GM18951 (cell line): ENCODE results near the gene MAGI1.

Source experiments
- POLR2A ChIP-seq: IDR thresholded peaks from 4 replicates; pipeline ENCODE4 v1.6.1; 2011; ENCODE audit warnings: mild to moderate bottlenecking; ENCODE audit not compliant: insufficient read length, insufficient read depth; ENCODE audit errors: extremely low read depth
- in situ Hi-C: fragments of 300-500 bp; cut with MboI; formaldehyde crosslinking; loops from one replicate; pipeline ENCODE4 v1.12.0; 2022; ENCODE audit warnings: low sequenced_read_pairs, mixed read lengths, inconsistent platforms; ENCODE audit not compliant: unreplicated experiment

MAGI1 gene

DNA sequence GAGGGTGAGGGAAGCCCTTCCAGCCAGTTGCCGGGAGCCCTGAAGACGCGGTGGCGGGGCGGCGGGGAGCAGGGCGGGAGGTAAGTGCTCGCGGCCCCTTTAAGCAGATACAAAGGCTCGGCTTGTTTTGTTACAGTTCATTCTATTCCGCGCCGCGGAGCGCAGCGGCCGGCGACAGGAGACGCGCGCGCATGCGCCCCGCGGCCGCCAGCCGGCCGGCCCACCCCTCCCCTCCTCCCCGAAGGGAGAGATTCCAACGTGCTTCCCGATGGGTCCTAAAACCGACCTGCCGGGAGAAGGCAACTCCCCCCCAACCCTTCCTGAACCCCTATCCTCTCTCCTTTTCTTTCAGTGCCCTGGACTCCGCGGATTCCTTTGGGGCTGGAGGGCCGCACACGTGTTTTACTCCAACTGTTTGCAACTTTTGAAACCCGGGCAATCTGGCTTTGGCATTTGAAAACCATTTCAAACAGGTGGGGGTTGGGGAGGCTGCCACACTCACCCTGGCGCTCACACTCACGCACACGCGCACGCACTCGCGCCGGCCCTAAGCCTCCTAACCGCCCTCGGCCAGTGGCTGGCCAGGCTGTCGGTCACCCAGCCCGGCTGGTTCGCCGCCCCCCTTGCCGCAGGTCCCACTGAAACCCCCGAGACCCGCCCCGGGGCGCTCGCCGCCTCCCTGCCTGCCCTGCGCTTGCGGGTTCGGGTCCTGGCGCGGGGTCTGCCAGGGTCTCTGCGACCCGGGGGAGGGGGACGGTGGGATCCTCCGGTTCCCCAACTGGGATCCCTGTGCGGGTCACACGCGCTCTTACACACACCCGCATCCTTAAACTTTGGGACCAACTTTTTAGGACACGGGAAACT, at the start of gene MAGI1:
Gene MAGI1 (minus strand): TSS at position 193 of the 864 bp plus-strand sequence. CDS start 610 bp downstream, outside the sequence.
- in situ Hi-C loops: no loop called here
- no peak for TF ChIP-seq POLR2A

DNA sequence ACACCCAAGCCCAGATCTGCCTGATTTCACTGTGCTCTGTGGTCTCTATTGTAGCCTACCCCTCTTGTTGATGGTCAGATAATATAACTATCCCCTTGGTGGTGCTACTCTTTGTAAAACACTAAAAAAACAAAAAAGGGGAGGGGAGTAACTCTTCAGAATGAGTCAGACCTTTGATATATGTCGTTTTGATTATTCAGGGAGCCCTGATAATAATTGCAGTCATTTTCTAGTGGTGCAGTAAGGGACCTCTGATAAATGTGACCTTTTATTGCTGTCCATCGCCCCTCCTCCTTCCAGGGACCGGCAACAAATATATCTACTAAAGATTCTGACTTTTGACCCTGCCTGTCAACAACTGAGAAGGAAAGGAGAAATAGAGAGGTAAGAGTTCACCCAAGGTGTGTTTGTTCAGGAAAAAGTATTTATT, 45.1 kb upstream of the MAGI1 start:
- in situ Hi-C loops: no loop called here
- TF ChIP-seq POLR2A: no peak

DNA sequence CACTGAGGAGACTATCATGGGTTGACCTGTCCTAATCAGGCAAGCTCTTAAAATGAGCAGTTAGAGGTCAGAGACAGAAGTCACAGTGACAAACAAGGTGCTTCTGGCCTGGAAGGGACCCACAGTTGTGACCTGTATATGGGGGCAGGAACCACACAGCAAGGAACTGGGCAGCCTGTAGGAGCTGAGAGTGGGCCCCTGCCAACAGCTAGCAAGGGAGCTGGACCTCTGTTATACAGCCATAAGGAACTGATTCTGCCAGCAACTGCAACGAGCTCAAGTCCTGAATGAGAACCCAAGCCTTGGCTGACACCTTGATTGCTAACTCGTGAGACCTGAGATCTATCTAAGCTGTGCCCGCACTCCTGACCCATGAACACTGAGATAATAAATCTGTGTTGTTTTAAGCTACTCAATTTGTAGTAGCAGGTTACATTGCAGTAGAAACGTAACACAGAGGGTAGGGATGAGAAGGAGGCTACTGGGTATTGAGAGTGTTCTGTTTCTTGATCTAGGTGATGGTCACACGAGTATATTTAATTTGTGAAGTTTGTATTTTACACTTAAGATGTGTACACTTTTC, 44.5 kb upstream of the MAGI1 start:
- in situ Hi-C loops: no loop called here
- TF ChIP-seq POLR2A: no peak

DNA sequence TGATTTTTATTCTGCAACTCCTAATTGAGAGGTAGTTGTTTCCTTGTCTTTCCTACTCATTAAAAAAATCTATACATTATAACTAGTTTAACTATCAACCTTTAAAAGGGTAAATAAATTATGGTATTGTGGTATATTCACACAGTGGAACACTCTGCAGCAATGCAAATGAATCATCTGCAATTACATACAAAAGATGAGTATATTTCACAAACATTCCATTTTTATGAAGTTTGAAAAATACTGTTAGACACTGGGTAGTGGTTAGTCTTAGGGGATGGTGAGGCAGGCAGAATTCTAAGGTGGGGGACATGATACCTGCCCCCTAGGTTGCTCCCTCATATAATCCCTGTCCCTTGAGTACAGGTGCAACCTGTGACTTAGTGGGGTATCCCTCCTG, 44.0 kb upstream of the MAGI1 start:
- TF ChIP-seq POLR2A: no peak
- in situ Hi-C loops: no loop called here

DNA sequence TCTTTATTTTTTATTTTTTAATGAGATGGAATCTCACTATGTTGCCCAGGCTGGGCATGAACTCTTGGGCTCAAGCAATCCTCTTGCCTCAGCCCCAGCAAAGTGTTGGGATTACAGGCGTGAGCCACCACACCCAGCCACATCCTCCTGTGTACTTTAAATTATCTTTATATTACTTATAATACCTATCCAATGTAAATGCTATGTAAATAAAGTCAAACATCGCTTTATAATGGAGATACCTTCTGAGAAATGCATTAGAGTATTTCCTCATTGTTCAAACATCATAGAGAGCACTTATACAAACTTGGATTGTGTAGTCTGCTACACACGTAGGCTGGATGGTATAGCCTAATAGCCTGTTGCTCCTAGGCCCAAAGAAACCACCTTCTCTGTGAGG, 41.4 kb upstream of the MAGI1 start:
- TF ChIP-seq POLR2A: no peak
- in situ Hi-C loops: no loop called here

DNA sequence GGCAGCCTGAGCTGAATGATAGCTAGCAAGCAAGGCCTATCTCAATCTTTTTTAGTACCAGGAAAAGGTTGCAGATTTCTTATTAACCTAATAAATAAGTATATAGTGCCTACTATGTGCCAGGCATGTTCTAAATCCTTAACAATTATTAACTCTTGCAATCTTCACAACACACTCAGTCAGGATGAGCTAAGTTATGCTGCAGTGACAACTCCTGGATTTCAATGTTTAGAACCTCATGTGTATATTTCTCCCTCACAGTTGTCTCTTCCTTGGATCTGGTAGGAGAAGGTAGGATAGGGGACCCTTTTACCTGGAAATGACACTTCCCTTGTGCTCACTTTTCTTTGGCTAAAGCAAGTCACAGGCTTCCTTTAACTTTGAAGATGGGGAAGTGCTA, 39.3 kb upstream of the MAGI1 start:
- no peak for TF ChIP-seq POLR2A
- in situ Hi-C loops: no loop called here

DNA sequence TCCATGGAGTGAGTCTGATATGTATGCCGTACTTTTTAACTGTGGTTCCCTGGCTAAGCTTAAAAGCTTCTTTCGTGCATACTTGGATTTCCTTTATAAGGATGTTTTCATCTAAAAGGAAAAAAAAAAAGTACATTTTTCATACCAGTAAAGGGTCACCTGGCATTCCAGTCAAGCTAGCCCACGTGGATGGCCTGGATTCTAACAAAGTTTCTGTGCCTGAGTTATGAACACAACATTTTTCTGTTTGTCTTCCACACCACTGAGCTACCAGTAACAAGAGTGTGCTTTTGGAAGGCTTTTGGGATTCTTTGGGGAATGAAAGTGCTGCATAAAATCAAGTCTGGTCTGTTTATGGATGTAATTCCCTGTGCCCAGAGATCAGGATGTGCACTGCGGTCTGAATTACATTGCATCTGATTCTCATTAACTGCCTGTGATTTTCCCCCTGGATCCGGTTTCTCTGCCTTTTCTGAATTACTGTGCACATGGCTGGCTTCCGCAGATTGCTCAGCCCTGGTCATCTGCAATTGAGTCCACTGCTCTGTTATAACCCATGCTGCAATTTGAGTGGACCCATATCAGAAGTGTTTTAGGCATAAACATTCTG, 38.2 kb upstream of the MAGI1 start:
- TF ChIP-seq POLR2A: no peak
- in situ Hi-C loops: no loop called here

DNA sequence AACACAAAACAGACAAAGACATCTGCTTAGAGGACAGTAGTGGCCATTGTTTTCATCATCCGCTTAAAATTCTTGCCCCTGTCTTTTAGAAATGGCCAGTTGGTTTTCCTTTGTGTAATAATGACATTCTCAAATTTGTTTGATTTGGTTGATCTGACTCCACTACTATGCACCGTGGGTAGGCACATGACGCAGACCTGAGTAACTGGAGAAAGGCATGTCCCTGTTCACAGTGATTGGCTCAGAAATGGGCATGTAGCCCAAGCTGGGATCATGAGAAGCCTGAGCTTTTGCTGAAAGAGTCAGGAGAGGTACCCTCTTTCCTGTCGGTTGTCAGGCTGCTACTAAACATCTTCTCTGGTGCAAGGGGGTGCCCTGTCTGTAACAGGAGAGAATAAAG, 36.6 kb upstream of the MAGI1 start:
- in situ Hi-C loops: no loop called here

DNA sequence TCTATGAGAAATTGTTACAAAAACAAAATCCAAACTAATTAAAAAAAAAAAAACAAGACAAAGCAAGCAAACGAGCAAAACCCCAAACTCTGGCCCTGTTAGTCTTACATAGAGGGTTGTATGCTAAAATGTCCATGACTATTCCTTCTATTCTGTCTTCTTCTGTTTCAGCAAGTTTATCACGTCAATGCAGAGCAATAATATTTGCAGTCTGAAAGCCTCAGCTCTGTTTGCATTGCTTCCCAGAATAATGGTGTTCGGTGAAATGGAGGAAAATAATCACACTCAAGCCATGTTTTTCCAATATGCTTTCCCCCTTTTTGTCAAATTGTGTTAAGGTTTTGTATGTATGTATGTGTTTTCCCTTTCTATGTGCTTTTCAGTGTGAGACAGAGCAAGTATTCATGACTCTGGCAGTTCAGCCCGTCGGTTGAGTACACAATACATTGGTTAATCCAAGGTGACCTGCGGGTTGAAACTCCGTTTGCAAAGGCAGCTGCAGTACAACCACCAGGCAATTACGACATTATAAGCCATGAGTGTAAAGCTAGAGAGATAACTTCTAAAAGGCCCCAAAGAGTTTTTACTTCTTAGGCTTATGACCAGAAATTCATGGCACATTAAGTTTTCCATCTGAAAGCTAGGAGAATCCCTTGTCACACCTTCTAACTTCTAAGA, 34.9 kb upstream of the MAGI1 start:
- in situ Hi-C loops: no loop called here

More for the DNA sequence above, 36.6 kb upstream of the MAGI1 start:
- TF ChIP-seq POLR2A: no peak

DNA sequence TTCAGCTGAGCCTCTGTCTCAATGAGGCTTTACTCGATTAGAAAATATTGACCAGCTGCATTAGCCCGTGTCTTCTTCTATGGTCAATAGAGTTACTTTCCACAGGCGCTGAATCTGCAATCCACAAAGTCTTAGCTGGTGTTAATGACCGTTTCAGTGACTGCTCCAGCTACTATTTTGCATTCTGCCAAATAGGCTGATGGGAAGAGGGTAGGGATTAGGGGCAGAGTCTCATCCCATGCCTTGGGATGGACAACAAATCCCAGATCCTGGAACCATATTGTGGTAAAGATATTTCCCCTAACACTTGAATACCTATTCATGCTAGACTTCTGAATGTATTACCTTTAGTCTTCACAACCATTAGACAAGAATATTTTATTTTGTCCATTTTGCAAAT, 29.5 kb upstream of the MAGI1 start:
- no peak for TF ChIP-seq POLR2A
- in situ Hi-C loops: no loop called here

More for the DNA sequence above, 34.9 kb upstream of the MAGI1 start:
- TF ChIP-seq POLR2A: no peak

DNA sequence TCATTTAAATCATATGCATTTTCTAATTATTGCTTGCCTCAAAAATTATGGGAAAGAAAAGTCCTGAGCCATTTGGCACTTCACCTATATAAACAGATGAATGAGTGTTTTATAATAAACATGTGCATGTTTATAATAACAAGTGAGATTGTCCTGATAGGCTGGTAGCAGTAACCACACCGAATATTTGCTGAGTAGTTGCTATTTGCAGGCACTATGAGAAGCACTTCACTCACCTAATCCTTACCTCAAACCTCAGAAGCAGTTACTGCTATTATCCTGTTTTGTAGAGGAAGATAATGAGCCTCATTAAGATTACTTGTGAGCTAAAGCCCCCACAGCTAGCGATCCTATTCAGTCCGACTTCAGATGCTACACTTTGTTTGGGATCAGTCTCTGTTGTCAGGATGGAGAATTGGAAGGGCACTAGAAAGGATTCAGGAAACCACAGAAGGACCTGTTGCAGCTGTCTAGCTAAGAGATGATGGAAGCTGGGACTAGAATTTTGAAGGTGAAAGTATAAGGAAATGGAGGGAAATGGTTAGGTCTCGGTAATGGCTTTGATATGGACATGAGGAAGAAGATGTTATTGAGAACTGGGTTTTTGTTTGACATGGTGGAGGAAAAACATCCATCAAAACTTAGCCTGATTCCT, 28.4 kb upstream of the MAGI1 start:
- in situ Hi-C loops: no loop called here
- TF ChIP-seq POLR2A: no peak

DNA sequence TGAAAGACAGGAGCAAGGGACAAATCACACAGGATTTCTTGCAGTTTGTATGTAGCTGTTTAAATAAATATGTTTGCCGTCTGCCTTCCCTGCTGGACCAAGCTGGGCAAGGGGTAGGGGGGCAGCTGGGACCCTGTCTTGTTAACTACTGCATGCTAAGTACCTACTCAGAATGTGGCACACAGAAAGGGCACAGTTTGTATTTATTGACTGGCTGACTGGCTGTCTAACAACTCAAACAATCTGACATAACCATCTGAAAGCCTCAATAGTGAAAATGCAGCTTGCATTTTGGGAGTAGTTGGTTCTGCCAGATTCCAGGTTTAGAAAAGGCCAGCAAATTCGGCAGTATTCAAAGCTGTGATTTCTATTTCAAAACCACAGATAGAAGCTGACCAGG, 16.6 kb upstream of the MAGI1 start:
- in situ Hi-C loops: no loop called here

More for the DNA sequence above, 16.6 kb upstream of the MAGI1 start:
- TF ChIP-seq POLR2A: no peak
